Stomach (tissue), 9 donors: ENCODE measurements around the gene HVCN1. TPM values are rescaled to one million over a fixed set of nuclear protein-coding genes. Genes with fewer than 3 reads are reported as not detected.

Experiments used
- DNase-seq, 2 donors: peaks; one replicate each; pipeline versions ENCODE4 v3.0.0 to v3.0.0-alpha.2; 2013 to 2019
- H3K27ac ChIP-seq, 5 donors: fragments of 200-600 bp in 4 of 5; sonication (generic) in 4 of 5; one replicate each; pipeline ENCODE4 v1.5.1; 2013 to 2019; ENCODE audit warnings: mild to moderate bottlenecking in 1 of 5, moderate library complexity in 1 of 5
- H3K27me3 ChIP-seq, 3 donors: fragments of 200-600 bp; sonication (generic); one replicate each; pipeline ENCODE4 v1.5.1; 2017 to 2019; ENCODE audit warnings: mixed run types in 1 of 3
- H3K36me3 ChIP-seq, 4 donors: fragments of 200-600 bp; sonication (generic); 1 replicate in 3 of 4; 2 replicates in 1 of 4; pipeline ENCODE4 v1.5.1; 2016 to 2019
- H3K4me1 ChIP-seq, 4 donors: fragments of 200-600 bp; sonication (generic); one replicate each; pipeline ENCODE4 v1.5.1; 2016 to 2019
- H3K4me3 ChIP-seq, 4 donors: fragments of 200-600 bp; sonication (generic) in 3 of 4; one replicate each; pipeline ENCODE4 v1.5.1; 2016 to 2019; ENCODE audit warnings: mild to moderate bottlenecking in 1 of 4
- H3K9me3 ChIP-seq, 4 donors: fragments of 200-600 bp; sonication (generic); one replicate each; pipeline ENCODE4 v1.5.1; 2016 to 2019
- EP300 ChIP-seq: sonication (generic); formaldehyde crosslinking; IDR thresholded peaks from one replicate; pipeline ENCODE4 v1.6.1; 2017; ENCODE audit warnings: antibody characterized with exemption
- POLR2A ChIP-seq, 4 donors: fragments of 450-650 bp; IDR thresholded peaks; one replicate each; pipeline ENCODE4 v1.6.1; 2016; ENCODE audit warnings: antibody characterized with exemption in 4 of 4, control low read depth in 2 of 4, mild to moderate bottlenecking in 1 of 4, moderate library complexity in 1 of 4
- POLR2AphosphoS5 ChIP-seq, 3 donors: sonication (generic); formaldehyde crosslinking; IDR thresholded peaks; one replicate each; pipeline ENCODE4 v1.6.1; 2016; ENCODE audit warnings: antibody characterized with exemption in 3 of 3
- WGBS, 5 donors: extraction: QIAGEN DNeasy Blood & Tissue Kit in 3 of 5; methylation state at CpG; one replicate each; pipeline versions ENCODE4 v1.1.5 to v1.1.7; 2013 to 2018; 5-methylcytosine and 5-hydroxymethylcytosine counted together
- intact Hi-C: fragments of 100-400 bp; cut with DNase I; formaldehyde crosslinking; loops from one replicate; pipeline ENCODE4 v1.15.1; 2023; ENCODE audit warnings: low total_unique reads
- polyA plus RNA-seq, 3 donors: library from polyadenylated mRNA; stranded (reverse); fragments of 200-250 nt; gene quantifications; one replicate each; pipeline ENCODE4 v1.2.3, GENCODE V29; 2013
- total RNA-seq, 5 donors: library from RNA; depleted of rRNA; stranded (reverse); fragments of >200 nt; gene quantifications; one replicate each; pipeline versions ENCODE4 v1.1.0 to v1.2.3, GENCODE V29; 2014 to 2016
- TF ChIP-seq, protein P1 (sequence below), 7 experiments: fragments of 450-650 bp in 4 of 7; fragments of 200-600 bp in 3 of 7; sonication (generic) in 3 of 7; IDR thresholded peaks; one replicate each; pipeline ENCODE4 v1.5.1; 2016 to 2019; ENCODE audit warnings: antibody characterized with exemption in 7 of 7, control low read depth in 2 of 7, mild to moderate bottlenecking in 1 of 7
- donor health status: healthy with polysubstance abuse.
- donor health status: Bipolar disorder and iron deficiency.
- donor health status: healthy.

Gene HVCN1
- total and polyA plus RNA-seq, 8 donors = 1.3 to 7.0 (median 4.8) TPM; not detected in 2

DNA sequence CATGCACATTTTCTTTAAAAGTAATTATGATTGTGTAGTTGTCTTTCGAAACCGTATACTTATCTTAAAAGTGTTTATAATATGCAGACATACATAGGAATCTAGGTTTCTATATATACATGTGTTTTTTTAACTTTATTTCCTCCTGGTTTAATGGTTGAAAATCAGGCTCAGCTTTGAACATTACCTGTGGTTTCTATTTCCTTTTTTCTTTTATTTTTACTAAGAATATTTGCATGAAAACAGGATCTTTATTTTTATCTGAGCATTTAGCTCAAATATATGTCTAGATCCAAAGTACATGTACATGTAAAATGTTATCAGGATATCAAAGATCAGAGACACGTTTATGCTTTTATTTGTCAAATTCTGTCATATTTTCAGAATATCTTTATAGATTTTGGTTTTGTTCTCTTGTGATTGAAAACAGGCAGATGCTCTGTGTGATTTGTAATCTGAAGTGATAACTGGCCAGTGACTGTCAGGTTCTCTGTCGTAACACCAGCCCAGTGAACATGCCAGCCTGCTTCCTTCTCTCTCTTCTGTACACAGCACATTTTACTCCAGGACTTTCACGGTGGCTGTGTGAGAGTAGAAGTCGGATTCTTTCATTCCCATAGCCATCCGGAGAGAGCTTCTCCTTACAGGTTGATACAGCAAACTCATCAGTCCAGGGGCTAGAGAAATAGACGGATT lies 61.3 kb downstream of the HVCN1 start:
- WGBS, 5 donors = 77 to 86% (median 80%) methylated on average over 8 of the region's 8 CpGs
- no peaks in the 10 kb centered on the region for H3K4me1 ChIP-seq
- H3K27me3 ChIP-seq = no peaks in the 10 kb centered on the region
- DNase-seq = no peak
- no peak for TF ChIP-seq POLR2A (IDR thresholded peaks at IDR 0.05)
- TF ChIP-seq, protein P1, sequence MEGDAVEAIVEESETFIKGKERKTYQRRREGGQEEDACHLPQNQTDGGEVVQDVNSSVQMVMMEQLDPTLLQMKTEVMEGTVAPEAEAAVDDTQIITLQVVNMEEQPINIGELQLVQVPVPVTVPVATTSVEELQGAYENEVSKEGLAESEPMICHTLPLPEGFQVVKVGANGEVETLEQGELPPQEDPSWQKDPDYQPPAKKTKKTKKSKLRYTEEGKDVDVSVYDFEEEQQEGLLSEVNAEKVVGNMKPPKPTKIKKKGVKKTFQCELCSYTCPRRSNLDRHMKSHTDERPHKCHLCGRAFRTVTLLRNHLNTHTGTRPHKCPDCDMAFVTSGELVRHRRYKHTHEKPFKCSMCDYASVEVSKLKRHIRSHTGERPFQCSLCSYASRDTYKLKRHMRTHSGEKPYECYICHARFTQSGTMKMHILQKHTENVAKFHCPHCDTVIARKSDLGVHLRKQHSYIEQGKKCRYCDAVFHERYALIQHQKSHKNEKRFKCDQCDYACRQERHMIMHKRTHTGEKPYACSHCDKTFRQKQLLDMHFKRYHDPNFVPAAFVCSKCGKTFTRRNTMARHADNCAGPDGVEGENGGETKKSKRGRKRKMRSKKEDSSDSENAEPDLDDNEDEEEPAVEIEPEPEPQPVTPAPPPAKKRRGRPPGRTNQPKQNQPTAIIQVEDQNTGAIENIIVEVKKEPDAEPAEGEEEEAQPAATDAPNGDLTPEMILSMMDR (IDR thresholded peaks at IDR 0.05) = no peak
- no peak for TF ChIP-seq EP300
- TF ChIP-seq POLR2AphosphoS5 (IDR thresholded peaks at IDR 0.05) = no peak
- H3K36me3 ChIP-seq = peaks cover 0 to 68% (median 46%) of the 10 kb centered on the region in 4 donors
- H3K27ac ChIP-seq = no peak overlapping the region
- H3K4me3 ChIP-seq = no peak overlapping the region
- no peaks in the 10 kb centered on the region for H3K9me3 ChIP-seq
- intact Hi-C loops = no loop called here

DNA sequence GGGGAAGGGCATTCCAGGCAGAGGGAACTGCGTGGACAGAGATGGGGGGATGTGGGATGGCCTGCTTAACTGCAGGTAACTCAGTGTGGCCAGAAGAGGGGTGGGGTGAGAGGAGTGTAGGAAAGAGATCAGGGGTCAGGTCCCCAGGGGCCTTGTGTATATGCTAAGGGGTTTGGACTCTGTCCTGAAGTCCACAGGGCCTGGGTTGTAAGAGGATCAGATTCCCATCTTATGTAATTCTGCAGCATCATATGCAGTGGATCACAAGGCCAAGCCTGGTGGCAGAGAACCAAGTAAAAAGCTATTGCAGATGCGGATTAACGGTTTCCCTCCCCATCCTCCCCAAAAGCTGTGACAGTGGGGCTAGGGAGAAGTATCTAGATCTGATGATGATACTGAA lies 66.3 kb downstream of the HVCN1 start:
- TF ChIP-seq, protein P1 (IDR thresholded peaks at IDR 0.05) = no peak
- TF ChIP-seq EP300 = no peak
- no peak for TF ChIP-seq POLR2A (IDR thresholded peaks at IDR 0.05)
- no peak for TF ChIP-seq POLR2AphosphoS5 (IDR thresholded peaks at IDR 0.05)
- Histone ChIP-seq H3K4me3 (no peak overlapping the region), H3K4me1 (no peaks in the 10 kb centered on the region), H3K27ac (no peak overlapping the region), H3K9me3 (no peaks in the 10 kb centered on the region), H3K36me3 (peaks cover 0 to 46% (median 16%) of the 10 kb centered on the region in 4 donors), H3K27me3 (no peaks in the 10 kb centered on the region)
- 92 to 94% (median 93%) methylated on average over 3 of the region's 3 CpGs for WGBS, 5 donors
- no peak for DNase-seq
- intact Hi-C loops = no loop called here

DNA sequence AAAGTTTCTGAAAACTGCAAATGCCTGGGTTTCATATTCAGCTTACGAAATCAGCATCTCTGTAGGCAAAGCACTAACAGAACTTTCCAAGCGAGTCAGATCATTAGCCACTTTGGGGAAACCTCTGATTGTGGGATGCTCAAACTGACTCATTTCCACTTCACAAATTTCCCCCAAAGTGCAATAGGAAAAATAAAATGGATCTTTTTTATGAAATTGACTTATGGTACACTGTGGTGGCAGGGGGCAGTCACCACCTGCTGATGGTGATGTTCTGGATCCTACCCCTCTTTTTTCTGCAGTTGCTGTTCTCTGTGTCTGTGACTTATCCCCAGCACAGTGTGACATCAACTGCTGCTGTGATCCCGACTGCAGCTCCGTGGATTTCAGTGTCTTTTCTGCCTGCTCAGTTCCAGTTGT lies 69.4 kb downstream of the HVCN1 start:
- H3K4me3 ChIP-seq = no peak overlapping the region
- H3K27ac ChIP-seq = no peak overlapping the region
- H3K36me3 ChIP-seq = peaks cover 0 to 48% (median 10%) of the 10 kb centered on the region in 4 donors
- 78 to 89% (median 83%) methylated on average over 4 of the region's 4 CpGs for WGBS, 5 donors
- no peaks in the 10 kb centered on the region for H3K9me3 ChIP-seq
- H3K4me1 ChIP-seq = peaks cover 0 to 10% (median 8%) of the 10 kb centered on the region in 4 donors
- no peaks in the 10 kb centered on the region for H3K27me3 ChIP-seq
- no peak for DNase-seq
- intact Hi-C loops = loop anchor here (10.0 kb wide), 1 partner anchor 75 kb away; no protein-coding TSS in a partner anchor
- TF ChIP-seq POLR2A (IDR thresholded peaks at IDR 0.05) (no peak), EP300 (no peak), POLR2AphosphoS5 (IDR thresholded peaks at IDR 0.05) (no peak)
- TF ChIP-seq, protein P1 (IDR thresholded peaks at IDR 0.05) = no peak

DNA sequence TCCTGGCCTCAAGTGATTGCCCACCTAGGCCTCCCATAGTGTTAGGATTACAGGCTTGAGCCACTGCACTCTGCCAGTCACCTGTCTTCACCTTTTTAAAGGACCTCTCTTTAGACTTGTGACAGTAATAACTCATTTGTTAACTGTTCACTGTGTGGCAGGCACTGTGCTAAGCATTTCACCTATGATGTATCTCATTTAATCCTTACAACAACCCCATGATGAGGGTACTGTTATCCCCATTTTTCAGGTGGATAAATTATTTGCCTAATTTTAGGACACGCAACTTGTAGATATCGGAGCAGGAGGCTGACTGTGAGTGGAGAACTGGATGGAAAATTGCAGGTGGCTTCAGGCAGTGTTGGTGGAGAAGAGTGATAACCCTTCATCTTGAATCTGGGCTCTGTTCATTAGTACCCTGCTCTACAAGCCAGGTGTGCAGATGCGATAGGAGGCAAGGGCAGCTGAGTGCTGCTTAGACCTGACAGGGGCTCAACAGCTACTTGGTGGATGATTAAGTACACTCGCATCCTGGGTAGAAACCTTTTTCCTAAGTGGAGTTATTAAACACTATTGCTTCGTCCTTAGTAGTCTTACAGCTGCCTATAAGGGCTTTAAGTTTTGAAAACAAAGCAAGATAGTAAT lies 72.3 kb downstream of the HVCN1 start:
- intact Hi-C loops = loop anchor here (10.0 kb wide), 1 partner anchor 78 kb away; no protein-coding TSS in a partner anchor
- peaks cover 0 to 16% (median 12%) of the 10 kb centered on the region in 4 donors for H3K4me1 ChIP-seq
- H3K27me3 ChIP-seq = no peaks in the 10 kb centered on the region
- no peak for TF ChIP-seq POLR2A (IDR thresholded peaks at IDR 0.05)
- TF ChIP-seq POLR2AphosphoS5 (IDR thresholded peaks at IDR 0.05) = no peak
- TF ChIP-seq, protein P1 (IDR thresholded peaks at IDR 0.05) = no peak
- no peak for TF ChIP-seq EP300
- no peak overlapping the region for H3K27ac ChIP-seq
- peaks cover 0 to 23% (median 4%) of the 10 kb centered on the region in 4 donors for H3K36me3 ChIP-seq
- WGBS, 5 donors = 89 to 95% (median 94%) methylated on average over 5 of the region's 5 CpGs
- DNase-seq = no peak
- no peaks in the 10 kb centered on the region for H3K9me3 ChIP-seq
- H3K4me3 ChIP-seq = no peak overlapping the region
